GM12801 (cell line): ENCODE measurements around the gene SNAP91.

Source experiments
- CTCF ChIP-seq: IDR thresholded peaks from one replicate; pipeline ENCODE4 v1.5.1; 2011; ENCODE audit warnings: control low read depth; ENCODE audit not compliant: insufficient read length; ENCODE audit errors: extremely low read depth

The SNAP91 gene

GRCh38 chr6:83574783-83575182 lies 134.1 kb downstream of the SNAP91 start:
- TF ChIP-seq CTCF = no peak

- no peak for TF ChIP-seq CTCF
Observed at GRCh38 chr6:83558975-83559374, 149.9 kb downstream of the SNAP91 start.

DNA sequence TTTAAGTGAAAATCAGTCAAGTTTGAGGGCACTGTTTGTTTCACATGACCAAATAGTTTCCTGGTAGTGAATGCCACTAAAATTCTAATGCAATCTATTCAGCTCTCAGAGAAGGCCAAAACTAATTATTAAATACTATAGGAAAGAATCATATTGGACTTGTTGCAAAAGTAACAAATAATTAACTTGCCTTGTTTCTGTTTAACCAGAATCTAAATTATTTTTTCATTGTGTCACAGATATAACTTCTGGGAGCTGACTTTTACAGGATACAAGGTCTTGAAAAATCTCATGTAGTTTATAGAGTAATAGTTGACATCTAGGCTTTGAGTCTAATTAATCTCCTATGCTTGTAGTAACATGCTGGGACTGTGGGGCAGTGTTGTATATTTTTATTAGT lies 152.0 kb downstream of the SNAP91 start:
- TF ChIP-seq CTCF = no peak

DNA sequence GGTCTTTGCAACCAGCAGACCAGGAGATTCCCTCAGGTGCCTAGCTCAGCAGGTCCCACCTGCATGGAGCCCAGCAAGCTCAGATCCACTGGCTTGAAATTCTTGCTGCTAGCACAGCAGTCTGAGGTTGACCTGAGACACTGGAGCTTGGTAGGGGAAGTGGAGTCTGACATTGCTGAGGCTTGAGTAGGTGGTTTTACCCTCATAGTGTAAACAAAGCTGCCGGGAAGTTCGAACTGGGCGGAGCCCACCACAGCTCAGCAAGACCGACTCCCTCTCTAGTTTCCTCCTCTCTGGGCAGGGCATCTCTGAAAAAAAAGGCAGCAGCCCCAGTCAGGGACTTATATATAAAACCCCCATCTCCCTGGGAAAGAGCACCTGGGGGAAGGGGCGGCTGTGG lies 162.3 kb downstream of the SNAP91 start:
- TF ChIP-seq CTCF = no peak

DNA sequence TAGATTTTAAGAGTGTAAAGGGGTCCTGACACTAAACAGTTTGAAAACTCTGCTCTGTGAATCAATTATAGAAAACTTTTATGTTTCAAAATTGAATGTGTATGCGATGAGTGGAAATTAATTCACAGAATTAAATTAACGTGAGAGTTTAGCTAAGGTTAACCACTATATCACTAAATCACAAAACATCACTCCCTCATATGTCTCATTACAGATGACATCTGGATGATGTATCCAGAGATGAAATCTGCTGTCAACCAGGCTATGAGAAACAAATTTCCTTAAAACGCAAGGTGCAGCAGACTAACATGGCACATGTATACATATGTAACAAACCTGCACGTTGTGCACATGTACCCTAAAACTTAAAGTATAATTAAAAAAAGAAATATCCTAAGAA lies 169.2 kb downstream of the SNAP91 start:
- no peak for TF ChIP-seq CTCF

- no peak for TF ChIP-seq CTCF
Observed at GRCh38 chr6:83536647-83537589, 172.0 kb downstream of the SNAP91 start.

DNA sequence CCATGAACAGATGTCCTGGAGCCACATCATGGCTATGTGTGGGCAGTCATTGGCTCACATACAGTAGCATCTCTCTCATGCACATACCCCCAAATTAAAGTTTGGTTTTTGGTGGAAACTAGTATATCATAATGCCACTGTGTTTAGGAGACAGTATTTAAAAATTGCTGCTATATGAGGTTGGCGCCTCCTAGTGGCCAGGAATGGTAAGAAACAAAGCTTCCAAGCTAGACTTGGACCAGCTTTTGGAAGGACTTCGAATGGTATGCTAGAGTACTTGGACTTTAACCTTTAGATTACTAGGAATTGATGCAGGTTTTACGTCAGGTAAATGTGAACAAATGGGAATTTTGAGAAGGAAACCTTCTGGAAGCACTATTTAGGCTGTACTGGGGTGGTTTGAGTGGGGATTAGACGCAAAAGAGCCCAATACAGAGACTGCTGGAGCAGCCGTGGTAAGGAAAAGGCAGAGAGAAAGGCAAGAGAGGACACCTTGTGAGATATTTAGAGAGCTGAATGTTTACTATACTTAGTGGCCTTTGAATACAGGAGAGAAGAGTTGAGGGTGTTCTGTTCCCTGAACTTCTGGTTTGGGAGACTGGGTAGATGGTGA lies 172.8 kb downstream of the SNAP91 start:
- TF ChIP-seq CTCF = peak; percentile 1
